Adipocyte (in vitro differentiated cells): ENCODE results near the gene ASTN1.

Experiments used
- DNase-seq: peaks from one replicate; pipeline ENCODE4 v3.0.0-alpha.2; 2015; ENCODE audit warnings: low read depth
- H3K27me3 ChIP-seq: replicated peaks from 2 replicates; pipeline ENCODE4 v1.7.0; 2013; ENCODE audit warnings: mild to moderate bottlenecking, low read length, moderate library complexity; ENCODE audit not compliant: control insufficient read depth, insufficient read depth
- H3K36me3 ChIP-seq: 2 replicates; pipeline ENCODE4 v1.7.0; 2013; ENCODE audit warnings: low read length, mild to moderate bottlenecking, moderate library complexity; ENCODE audit not compliant: control insufficient read depth, insufficient read depth, severe bottlenecking
- H3K4me1 ChIP-seq: 2 replicates; pipeline ENCODE4 v1.7.0; 2013; ENCODE audit warnings: mild to moderate bottlenecking, low read length, moderate library complexity; ENCODE audit not compliant: control insufficient read depth, insufficient read depth
- H3K4me3 ChIP-seq: 2 replicates; pipeline ENCODE4 v1.7.0; 2013; ENCODE audit warnings: mild to moderate bottlenecking, low read length, moderate library complexity
- H3K9ac ChIP-seq: 2 replicates; pipeline ENCODE4 v1.7.0; 2013; ENCODE audit warnings: mild to moderate bottlenecking, low read length, moderate library complexity
- H3K9me3 ChIP-seq: 2 replicates; pipeline ENCODE4 v1.7.0; 2013; ENCODE audit warnings: mild to moderate bottlenecking, low read length, moderate library complexity; ENCODE audit not compliant: control insufficient read depth

Gene ASTN1

DNA sequence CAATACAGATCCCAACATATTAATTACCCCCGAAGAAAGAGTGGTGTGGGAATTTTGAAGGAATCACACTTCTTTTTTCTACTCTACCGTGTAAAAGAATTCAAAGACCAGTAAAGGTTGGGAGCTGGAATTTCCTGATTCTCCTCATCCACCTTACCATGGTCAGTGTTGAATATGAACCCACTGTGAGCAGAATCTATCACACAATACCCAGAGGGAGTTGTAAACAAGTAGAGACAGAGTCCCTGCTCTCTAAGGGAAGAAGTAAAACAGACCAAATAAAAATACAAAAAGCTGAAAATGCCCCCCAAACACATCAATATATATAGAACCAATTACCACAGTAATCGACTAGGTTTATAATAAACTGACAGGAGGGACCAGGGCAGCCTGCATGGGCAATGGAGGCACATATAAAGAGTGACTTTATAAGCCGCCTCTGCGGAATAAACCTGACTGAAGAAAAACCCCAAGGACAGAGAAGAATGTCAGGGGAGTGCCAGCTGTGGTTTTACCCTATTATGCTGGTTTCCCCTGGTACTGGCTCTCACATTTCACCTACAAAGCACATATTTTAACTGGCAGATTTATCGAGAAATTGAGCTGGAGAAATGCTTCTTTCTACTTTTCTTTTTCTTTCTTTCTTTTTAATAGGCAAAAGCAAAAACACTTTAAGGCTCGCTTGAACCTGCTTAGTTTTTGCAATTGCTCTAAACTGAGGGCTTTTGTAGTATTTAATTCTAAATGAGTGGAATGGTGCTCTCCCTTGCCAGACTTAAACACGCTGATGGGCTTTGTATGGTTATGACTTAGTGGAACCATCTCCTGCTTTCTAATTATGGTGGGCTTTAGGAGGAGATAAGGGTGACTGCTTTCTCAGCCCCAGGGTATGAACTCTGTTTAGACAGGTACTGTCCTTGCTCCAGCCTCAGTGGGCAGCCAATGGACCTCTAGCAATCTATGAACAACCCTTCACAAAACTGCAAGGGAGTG, 244.8 kb downstream of the ASTN1 start:
- no peaks in the 10 kb centered on the region for H3K36me3 ChIP-seq
- peaks cover 51% of the 10 kb centered on the region for H3K27me3 ChIP-seq
- no peak overlapping the region for H3K9ac ChIP-seq
- no peaks in the 10 kb centered on the region for H3K4me1 ChIP-seq
- no peaks in the 10 kb centered on the region for H3K9me3 ChIP-seq
- DNase-seq = no peak
- no peak overlapping the region for H3K4me3 ChIP-seq

DNA sequence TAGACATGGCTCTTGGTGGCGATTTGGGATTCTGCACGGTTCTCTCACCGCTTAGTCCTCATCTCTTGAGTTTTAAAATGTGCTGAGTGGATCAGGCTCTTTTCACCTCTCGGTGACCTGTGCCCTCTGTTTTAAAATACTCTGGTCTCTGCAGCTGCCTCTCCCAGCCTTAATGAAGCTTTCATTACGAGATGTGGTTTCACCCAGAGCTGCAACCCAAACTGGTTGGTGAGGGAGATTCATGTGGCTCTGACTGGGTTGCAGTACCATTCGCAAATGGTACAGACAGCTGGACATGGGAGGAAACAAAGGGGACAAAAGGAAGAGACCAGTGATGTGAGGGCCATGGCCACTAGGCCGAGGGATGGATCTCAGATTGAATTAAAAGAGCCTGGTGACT, 258.9 kb downstream of the ASTN1 start:
- Histone ChIP-seq H3K36me3 (no peaks in the 10 kb centered on the region), H3K4me3 (no peak overlapping the region), H3K9me3 (no peaks in the 10 kb centered on the region), H3K4me1 (peaks cover 13% of the 10 kb centered on the region), H3K27me3 (peaks cover 48% of the 10 kb centered on the region), H3K9ac (no peak overlapping the region)
- DNase-seq = no peak

DNA sequence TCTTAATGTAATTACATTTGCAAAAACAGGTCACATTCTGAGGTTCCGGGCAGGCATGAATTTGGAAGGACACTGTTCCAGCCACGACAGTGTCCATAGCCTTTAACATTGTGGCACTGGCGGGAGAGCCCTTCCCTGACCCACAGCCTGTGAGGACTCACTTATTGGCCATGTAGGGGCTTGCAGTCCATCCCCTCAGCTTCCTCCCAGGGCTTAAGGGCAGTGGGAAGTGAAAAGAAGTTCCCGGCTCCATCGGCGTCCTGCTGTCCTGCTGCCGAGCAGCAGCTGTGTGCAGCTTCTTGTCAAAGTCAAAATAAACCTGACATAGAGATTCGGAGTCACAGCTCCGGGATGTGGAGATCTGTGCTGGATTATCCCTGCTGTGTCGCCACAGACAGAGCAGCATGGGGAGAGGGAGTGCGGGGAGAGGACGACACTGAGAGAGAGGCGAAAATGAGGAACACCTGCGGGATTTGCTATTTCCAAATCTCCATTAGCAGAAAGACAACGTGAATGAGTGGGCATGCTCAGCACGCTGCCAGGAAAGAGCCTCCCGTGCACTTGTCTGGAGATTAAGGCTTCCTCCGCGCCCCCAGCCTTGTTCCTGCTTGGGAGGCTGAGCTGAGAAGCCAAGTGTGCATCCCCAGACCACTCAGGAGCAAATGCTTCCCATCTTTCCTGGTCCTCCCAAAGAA, 260.3 kb downstream of the ASTN1 start:
- Histone ChIP-seq H3K4me3 (no peak overlapping the region), H3K4me1 (peaks cover 18% of the 10 kb centered on the region), H3K9ac (no peak overlapping the region), H3K27me3 (peaks cover 59% of the 10 kb centered on the region), H3K9me3 (no peaks in the 10 kb centered on the region), H3K36me3 (no peaks in the 10 kb centered on the region)
- DNase-seq = no peak

DNA sequence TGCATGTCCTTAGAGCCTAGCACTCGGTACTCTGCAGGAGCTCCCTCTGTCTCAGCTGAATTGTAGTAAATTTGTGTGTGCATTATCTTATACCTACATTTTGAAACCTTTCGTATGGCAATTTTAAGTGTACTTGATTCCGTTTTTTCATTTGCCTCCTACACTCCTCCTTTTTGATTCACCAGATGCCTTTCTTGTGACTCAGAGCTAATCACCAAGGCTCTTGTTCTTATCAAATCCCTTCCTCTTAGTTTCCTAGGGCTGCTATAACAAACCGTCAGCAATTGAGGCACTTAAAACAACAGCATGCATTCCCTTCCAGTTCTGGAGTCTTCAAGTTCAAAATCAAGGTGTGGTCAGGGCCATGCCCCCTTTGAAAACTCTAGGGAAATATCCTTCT, 261.0 kb downstream of the ASTN1 start:
- H3K9me3 ChIP-seq = no peaks in the 10 kb centered on the region
- peaks cover 58% of the 10 kb centered on the region for H3K27me3 ChIP-seq
- peaks cover 18% of the 10 kb centered on the region for H3K4me1 ChIP-seq
- H3K9ac ChIP-seq = no peak overlapping the region
- no peaks in the 10 kb centered on the region for H3K36me3 ChIP-seq
- DNase-seq = no peak
- H3K4me3 ChIP-seq = no peak overlapping the region

DNA sequence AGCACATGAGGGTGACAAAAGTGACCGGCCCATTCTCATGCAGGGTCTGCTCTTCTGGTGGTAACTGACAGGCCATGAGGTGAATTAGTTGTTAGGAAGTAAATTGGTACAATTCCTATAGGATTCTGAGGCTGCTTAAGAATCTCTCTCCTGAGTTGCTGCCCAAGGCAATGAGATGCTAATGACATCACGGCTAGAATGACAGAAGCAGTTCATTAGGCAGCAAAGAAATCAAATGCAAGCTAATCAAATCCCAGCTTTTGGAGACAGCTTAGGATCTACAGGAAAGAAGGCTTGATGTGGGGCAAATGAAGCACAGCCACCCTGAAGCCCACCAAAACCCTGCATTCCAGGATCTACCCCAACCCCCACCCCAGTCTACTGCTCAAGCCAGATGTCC, 265.2 kb downstream of the ASTN1 start:
- Histone ChIP-seq H3K9me3 (no peaks in the 10 kb centered on the region), H3K9ac (no peak overlapping the region), H3K36me3 (no peaks in the 10 kb centered on the region), H3K4me1 (peaks cover 22% of the 10 kb centered on the region), H3K27me3 (peaks cover 49% of the 10 kb centered on the region), H3K4me3 (no peak overlapping the region)
- DNase-seq = no peak

DNA sequence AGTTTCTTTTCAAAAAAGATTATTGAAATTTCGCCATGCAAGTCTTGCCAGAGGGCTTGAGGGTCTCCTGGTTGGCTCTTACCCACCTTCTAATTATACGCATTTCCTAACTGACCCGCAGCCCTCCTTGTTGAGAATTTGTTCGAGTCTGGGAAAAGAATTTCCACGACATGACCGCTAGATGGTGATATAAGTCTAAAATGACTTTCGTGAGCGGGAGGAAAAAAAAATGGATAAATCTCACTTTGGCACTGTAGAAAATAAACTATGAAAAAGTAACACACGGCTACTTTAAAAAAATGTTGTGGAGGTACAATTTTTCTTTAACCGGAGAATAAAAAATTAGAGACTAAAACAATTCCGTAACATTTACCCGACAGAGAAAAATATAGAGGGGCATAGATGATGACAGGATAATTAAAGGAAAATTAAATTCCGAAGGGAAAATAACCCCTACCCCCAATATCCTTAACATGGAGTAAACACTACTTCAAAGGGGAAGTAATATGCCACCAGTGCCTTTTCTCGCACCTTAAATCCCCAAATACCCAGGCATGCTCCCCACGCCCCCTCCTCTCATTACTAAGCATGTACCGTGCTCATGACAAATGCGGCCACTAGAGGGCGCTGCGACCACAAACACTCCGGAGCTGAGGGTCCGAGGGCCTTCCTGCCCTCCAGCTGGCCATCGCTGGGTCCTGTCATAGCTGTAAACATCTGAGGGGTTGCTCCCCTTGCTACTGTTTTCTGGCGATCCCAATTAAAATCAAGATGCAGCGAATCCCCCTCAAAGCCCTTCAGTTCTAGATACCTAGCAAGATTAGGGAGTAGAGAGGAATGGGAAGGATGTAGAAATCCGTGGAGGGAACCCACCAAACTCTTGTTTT, 266.9 kb downstream of the ASTN1 start:
- Histone ChIP-seq H3K36me3 (no peaks in the 10 kb centered on the region), H3K4me3 (peak overlapping the region; percentile 74), H3K9me3 (no peaks in the 10 kb centered on the region), H3K9ac (peak overlapping the region; percentile 10), H3K4me1 (peaks cover 14% of the 10 kb centered on the region), H3K27me3 (peaks cover 42% of the 10 kb centered on the region)
- peak; percentile 86 for DNase-seq

DNA sequence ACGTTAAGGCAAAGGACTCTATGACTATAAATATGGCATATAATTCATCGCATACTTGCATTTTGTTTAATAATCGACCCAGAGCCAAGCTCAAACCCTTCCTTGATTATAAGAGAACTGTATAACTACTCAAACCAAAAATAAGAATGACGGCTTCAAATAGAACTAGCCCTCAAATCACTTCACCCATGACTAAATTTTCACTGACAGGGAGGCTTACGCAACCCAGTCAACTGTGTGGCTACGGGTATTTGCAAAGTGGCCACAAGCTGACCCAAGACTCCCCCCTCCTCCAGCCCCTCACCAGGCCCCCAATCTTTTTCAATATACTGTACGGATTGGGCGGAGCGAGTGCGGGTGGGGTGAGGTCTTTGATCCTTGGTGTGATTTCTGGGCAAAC, 268.3 kb downstream of the ASTN1 start:
- Histone ChIP-seq H3K4me3 (no peak overlapping the region), H3K27me3 (peaks cover 31% of the 10 kb centered on the region)

DNA sequence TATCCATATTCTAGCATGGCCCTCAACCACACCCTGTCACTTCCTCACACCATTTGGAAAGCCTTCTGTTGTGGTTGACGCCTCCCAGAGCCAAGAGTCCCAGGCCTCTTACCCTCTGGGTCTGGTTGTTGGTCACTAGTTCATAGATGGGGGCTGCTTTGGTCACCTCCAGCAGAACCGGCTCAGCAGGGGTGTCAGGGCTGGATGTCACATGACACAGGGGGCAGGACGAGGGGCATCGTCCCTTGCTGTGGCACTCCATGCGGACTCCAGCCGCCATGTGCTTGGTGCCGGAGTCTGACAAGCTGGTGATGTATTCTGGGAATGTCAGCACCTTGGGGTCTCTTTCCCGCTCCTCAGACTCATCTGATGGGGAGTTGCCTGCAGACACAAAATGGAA, 270.1 kb downstream of the ASTN1 start:
- DNase-seq = no peak
- no peaks in the 10 kb centered on the region for H3K36me3 ChIP-seq
- no peaks in the 10 kb centered on the region for H3K9me3 ChIP-seq
- H3K4me1 ChIP-seq = peaks cover 13% of the 10 kb centered on the region
- H3K9ac ChIP-seq = no peak overlapping the region
- H3K27me3 ChIP-seq = peaks cover 21% of the 10 kb centered on the region
- no peak overlapping the region for H3K4me3 ChIP-seq

More for the DNA sequence above, 268.3 kb downstream of the ASTN1 start:
- H3K36me3 ChIP-seq = no peaks in the 10 kb centered on the region
- peaks cover 18% of the 10 kb centered on the region for H3K4me1 ChIP-seq
- DNase-seq = no peak
- no peaks in the 10 kb centered on the region for H3K9me3 ChIP-seq
- no peak overlapping the region for H3K9ac ChIP-seq

DNA sequence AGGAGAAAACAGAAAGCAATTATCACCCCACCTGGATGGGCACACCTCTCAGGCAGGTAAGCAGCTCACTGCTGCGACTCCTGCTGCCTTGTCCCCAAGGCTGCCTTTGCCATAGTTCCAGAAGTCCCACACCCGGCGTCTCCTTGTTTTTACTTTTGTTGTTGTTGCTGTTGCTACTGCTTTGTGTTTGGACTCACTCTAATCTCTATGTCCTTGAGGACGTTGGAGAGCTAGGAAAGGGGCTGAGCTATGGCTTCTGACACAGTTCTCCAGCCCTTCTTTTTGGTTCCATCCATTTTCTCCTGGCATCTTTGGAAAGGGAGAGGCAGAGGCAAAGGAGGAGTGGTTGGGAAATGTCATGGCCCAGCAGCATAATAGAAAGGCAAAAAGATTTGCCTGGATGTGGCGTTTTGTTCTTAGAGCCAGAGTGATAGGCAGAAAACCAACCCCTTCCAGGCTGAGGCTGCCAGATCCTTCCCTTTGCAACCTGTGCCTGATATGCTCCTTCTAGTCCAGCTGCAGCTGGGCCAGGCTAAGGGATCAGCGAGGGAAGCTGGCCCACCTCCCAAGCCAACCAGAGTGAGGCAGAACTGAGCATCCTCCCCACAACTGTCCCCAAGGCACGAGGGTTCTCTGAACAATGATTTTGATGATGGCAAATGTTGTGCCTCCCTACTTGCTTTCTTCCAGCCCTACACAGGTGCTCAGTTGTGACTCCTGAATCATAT, 270.7 kb downstream of the ASTN1 start:
- no peaks in the 10 kb centered on the region for H3K9me3 ChIP-seq
- DNase-seq = no peak
- H3K4me1 ChIP-seq = peaks cover 17% of the 10 kb centered on the region
- H3K36me3 ChIP-seq = no peaks in the 10 kb centered on the region
- no peak overlapping the region for H3K9ac ChIP-seq
- H3K4me3 ChIP-seq = no peak overlapping the region
- peaks cover 16% of the 10 kb centered on the region for H3K27me3 ChIP-seq

DNA sequence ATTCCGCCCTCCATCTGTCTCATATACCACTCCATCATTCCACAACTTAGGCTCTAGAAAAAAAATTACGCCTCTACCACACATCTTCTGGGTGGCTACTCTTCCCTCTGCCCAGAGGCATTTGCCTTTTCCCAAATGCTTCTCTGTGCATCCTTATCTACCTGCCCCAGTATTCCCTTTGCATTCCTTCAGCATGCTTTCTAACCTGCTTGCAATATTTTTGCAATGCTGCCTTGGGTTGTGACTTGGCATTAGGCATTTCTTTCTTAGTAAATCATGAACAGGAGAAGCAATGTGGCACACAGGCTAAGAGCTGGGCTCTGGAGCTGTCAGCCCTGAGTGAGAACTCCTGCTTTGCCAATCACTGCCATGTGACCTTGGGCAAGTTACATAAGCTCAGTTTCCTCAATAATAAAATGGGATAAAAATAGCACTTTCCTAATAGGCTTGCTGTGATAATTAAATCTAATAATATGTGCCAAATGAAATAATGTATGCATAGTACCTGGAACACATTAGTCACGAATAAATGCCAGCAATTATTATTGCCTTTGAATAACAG, 276.0 kb downstream of the ASTN1 start:
- no peak for DNase-seq
- Histone ChIP-seq H3K36me3 (no peaks in the 10 kb centered on the region), H3K4me1 (peaks cover 21% of the 10 kb centered on the region), H3K9me3 (no peaks in the 10 kb centered on the region), H3K27me3 (peaks cover 2% of the 10 kb centered on the region), H3K9ac (no peak overlapping the region), H3K4me3 (no peak overlapping the region)
